ENCODE results near the gene TSPAN1.

The TSPAN1 gene

DNA sequence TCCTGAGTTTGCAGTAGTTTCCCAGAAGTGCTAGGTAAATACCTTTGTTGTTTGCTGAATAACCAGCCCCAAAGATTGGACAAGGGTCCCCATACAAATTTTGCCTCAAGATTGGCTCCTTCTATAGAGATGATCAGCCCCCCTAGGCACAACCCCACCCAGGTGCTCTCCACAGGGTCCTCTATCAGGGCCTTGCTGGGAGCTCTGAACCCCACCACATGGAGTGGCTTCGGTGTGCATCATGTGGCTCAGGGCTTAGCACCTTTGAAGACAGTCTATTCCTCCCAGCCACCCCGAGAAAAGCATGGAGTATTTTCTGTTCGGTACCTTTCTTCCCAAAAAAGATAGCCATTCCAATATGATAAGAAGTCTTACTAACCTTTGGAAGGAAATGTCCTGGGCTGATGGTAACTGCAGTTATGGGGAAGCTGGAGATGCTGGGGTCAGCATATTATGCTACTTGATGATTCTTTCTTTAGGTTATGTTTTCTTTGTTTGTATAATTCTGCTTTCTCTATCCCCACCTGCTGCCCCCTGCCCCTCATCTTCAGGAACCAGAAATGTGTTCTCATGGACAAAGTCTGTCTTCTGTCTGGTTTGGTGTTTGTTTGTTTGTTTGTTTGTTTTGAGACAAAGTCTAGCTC, 5.0 kb upstream of the TSPAN1 start:
- no peaks in the 10 kb centered on the region for H3K9me3 ChIP-seq (ENCODE audit: severe bottlenecking)
- TF ChIP-seq, protein P1, sequence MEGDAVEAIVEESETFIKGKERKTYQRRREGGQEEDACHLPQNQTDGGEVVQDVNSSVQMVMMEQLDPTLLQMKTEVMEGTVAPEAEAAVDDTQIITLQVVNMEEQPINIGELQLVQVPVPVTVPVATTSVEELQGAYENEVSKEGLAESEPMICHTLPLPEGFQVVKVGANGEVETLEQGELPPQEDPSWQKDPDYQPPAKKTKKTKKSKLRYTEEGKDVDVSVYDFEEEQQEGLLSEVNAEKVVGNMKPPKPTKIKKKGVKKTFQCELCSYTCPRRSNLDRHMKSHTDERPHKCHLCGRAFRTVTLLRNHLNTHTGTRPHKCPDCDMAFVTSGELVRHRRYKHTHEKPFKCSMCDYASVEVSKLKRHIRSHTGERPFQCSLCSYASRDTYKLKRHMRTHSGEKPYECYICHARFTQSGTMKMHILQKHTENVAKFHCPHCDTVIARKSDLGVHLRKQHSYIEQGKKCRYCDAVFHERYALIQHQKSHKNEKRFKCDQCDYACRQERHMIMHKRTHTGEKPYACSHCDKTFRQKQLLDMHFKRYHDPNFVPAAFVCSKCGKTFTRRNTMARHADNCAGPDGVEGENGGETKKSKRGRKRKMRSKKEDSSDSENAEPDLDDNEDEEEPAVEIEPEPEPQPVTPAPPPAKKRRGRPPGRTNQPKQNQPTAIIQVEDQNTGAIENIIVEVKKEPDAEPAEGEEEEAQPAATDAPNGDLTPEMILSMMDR (IDR thresholded peaks at IDR 0.05; ENCODE audit: poor library complexity, severe bottlenecking), result no peak
- H3K4me1 ChIP-seq (ENCODE audit: insufficient read depth, poor library complexity, severe bottlenecking), result peaks cover 12% of the 10 kb centered on the region

DNA sequence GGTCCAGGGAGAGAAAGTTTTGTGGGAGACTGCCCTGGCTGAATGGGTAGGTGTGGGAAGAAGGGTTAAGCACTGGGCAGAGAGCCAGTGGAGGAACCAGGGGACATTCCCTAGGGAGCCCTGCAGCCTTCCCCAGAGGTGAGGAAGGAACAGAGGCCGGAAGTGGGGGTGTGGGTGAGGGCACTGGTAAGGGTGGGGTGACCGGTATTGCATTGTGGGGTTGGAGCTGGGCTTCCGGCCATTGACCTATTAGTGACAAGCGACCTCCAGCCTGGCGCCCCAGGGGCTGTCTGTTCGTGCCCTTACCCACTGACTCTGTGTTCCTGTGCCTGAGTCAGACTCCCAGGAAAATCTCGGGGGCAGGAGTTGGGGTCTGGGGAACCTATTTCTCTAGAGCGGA, 3.5 kb upstream of the TSPAN1 start:
- TF ChIP-seq, protein P1 (IDR thresholded peaks at IDR 0.05; ENCODE audit: poor library complexity, severe bottlenecking), result no peak
- peaks cover 12% of the 10 kb centered on the region for H3K4me1 ChIP-seq (ENCODE audit: insufficient read depth, poor library complexity, severe bottlenecking)
- no peak for DNase-seq (ENCODE audit: low spot score)
- no peak overlapping the region for H3K4me3 ChIP-seq (ENCODE audit: severe bottlenecking)
- peak overlapping the region; percentile 40 for H3K27ac ChIP-seq (ENCODE audit: poor library complexity, severe bottlenecking)
- no peaks in the 10 kb centered on the region for H3K9me3 ChIP-seq (ENCODE audit: severe bottlenecking)
- peak; percentile 45 for ATAC-seq (ENCODE audit: low read depth)
- no peaks in the 10 kb centered on the region for H3K36me3 ChIP-seq (ENCODE audit: low read depth)
- H3K27me3 ChIP-seq (ENCODE audit: insufficient read depth, poor library complexity, severe bottlenecking), result no peaks in the 10 kb centered on the region

More for the DNA sequence above, 5.0 kb upstream of the TSPAN1 start:
- no peaks in the 10 kb centered on the region for H3K36me3 ChIP-seq (ENCODE audit: low read depth)
- H3K27me3 ChIP-seq (ENCODE audit: insufficient read depth, poor library complexity, severe bottlenecking), result no peaks in the 10 kb centered on the region
- H3K27ac ChIP-seq (ENCODE audit: poor library complexity, severe bottlenecking), result no peak overlapping the region
- H3K4me3 ChIP-seq (ENCODE audit: severe bottlenecking), result no peak overlapping the region
- ATAC-seq (ENCODE audit: low read depth) (no peak), DNase-seq (ENCODE audit: low spot score) (no peak)

DNA sequence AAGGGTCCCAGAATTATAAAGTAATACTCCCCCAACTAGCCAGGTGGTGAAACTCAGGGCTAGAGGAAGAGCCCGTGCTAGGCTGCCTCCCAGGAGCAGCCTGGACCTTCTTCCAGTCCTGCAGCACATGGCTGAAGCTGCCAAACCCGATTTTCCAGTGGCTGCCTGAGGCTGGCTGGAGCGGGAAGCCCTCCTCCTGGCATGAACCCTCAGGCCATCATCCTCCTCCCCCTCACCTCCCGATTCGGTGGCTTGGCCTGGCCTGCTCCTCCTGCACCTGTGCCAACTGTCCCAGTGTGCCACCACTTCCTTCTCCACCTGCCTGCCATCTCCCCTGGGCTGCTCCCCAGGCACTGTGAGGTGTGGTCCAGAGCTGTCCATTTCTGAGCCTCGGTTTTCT, 3.0 kb upstream of the TSPAN1 start:
- H3K9me3 ChIP-seq (ENCODE audit: severe bottlenecking), result no peaks in the 10 kb centered on the region
- TF ChIP-seq, protein P1 (IDR thresholded peaks at IDR 0.05; ENCODE audit: poor library complexity, severe bottlenecking), result no peak
- peak; percentile 42 for ATAC-seq (ENCODE audit: low read depth)
- DNase-seq (ENCODE audit: low spot score), result no peak
- H3K4me1 ChIP-seq (ENCODE audit: insufficient read depth, poor library complexity, severe bottlenecking), result peaks cover 12% of the 10 kb centered on the region
- no peak overlapping the region for H3K4me3 ChIP-seq (ENCODE audit: severe bottlenecking)
- H3K27me3 ChIP-seq (ENCODE audit: insufficient read depth, poor library complexity, severe bottlenecking), result no peaks in the 10 kb centered on the region
- H3K27ac ChIP-seq (ENCODE audit: poor library complexity, severe bottlenecking), result peak overlapping the region; percentile 40
- H3K36me3 ChIP-seq (ENCODE audit: low read depth), result no peaks in the 10 kb centered on the region

DNA sequence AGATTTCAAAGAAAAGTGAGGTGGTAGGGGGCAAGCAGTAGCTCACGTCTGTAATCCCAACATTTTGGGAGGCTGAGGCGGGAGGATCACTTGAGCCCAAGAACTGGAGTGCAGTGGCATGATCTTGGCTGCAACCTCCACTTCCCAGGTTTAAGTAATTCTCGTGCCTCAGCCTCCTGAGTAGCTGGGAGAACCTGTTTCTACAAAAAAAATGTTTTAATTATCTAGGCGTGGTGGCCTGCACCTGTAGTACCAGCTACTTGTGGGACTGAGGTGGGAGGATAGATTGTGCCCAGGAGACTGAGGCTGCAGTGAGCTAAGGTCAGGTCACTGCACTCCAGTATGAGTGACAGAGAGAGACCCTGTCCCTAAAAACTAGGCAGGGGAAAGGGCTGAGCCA, 2.6 kb upstream of the TSPAN1 start:
- H3K9me3 ChIP-seq (ENCODE audit: severe bottlenecking), result no peaks in the 10 kb centered on the region
- H3K4me3 ChIP-seq (ENCODE audit: severe bottlenecking), result no peak overlapping the region
- ATAC-seq (ENCODE audit: low read depth) (no peak), DNase-seq (ENCODE audit: low spot score) (no peak)
- no peak overlapping the region for H3K27ac ChIP-seq (ENCODE audit: poor library complexity, severe bottlenecking)
- H3K4me1 ChIP-seq (ENCODE audit: insufficient read depth, poor library complexity, severe bottlenecking), result peaks cover 12% of the 10 kb centered on the region
- no peaks in the 10 kb centered on the region for H3K27me3 ChIP-seq (ENCODE audit: insufficient read depth, poor library complexity, severe bottlenecking)
- H3K36me3 ChIP-seq (ENCODE audit: low read depth), result no peaks in the 10 kb centered on the region
- TF ChIP-seq, protein P1 (IDR thresholded peaks at IDR 0.05; ENCODE audit: poor library complexity, severe bottlenecking), result no peak

DNA sequence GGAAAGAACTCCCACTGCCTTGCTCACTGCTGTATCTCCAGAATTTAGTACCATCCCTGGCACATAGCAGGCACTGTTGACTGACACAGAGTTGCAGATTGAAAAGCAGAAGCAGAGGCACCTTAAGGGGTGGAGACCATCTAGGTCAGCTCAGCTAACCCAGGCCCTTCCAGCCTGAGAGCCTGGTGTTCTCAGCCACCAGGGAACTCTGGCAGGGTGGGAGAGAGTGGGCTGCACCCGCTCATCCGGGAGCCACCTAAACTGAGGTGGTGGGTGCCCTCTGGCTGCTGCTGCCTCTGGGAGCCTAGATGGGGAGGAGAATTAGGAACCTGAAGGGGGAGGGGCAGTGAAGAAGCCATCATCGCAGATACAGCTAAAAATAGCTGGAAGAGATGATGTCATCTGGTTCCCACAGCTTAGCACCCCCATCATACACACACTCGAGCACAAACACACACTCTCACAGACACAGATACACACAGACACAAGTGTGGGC, 1.5 kb upstream of the TSPAN1 start:
- TF ChIP-seq, protein P1 (IDR thresholded peaks at IDR 0.05; ENCODE audit: poor library complexity, severe bottlenecking), result no peak
- no peaks in the 10 kb centered on the region for H3K9me3 ChIP-seq (ENCODE audit: severe bottlenecking)
- peaks cover 12% of the 10 kb centered on the region for H3K4me1 ChIP-seq (ENCODE audit: insufficient read depth, poor library complexity, severe bottlenecking)
- ATAC-seq (ENCODE audit: low read depth) (no peak), DNase-seq (ENCODE audit: low spot score) (no peak)
- no peaks in the 10 kb centered on the region for H3K36me3 ChIP-seq (ENCODE audit: low read depth)
- no peak overlapping the region for H3K4me3 ChIP-seq (ENCODE audit: severe bottlenecking)
- H3K27ac ChIP-seq (ENCODE audit: poor library complexity, severe bottlenecking), result no peak overlapping the region
- H3K27me3 ChIP-seq (ENCODE audit: insufficient read depth, poor library complexity, severe bottlenecking), result no peaks in the 10 kb centered on the region

Measured in RWPE2 (cell line).